GM23338 (cell line): ENCODE data around the gene PRAC2. TPM values are rescaled to one million over a fixed set of nuclear protein-coding genes. Genes with fewer than 3 reads are reported as not detected.

Experiments used
- ATAC-seq: fragments of 200-7000 bp; cut with Tn5 transposase; 3 replicates; pipeline ENCODE4 v1.9.1; 2020
- DNase-seq: peaks from one replicate; pipeline ENCODE4 v3.0.0-alpha.2; 2015; ENCODE audit warnings: low spot score
- H2AFZ ChIP-seq: fragments of 200-600 bp; sonication (generic); 2 replicates; pipeline ENCODE4 v1.8.0; 2016; ENCODE audit warnings: antibody characterized with exemption, mild to moderate bottlenecking, moderate library complexity
- H3F3A ChIP-seq: fragments of 200-600 bp; sonication (generic); replicated peaks from 2 replicates; pipeline ENCODE4 v1.8.0; 2017; ENCODE audit warnings: antibody characterized with exemption, mixed run types, low read depth
- H3K27ac ChIP-seq: fragments of 200-600 bp; sonication (generic); 2 replicates; pipeline ENCODE4 v1.6.1; 2016; ENCODE audit warnings: low read depth
- H3K27me3 ChIP-seq: fragments of 200-600 bp; sonication (generic); 2 replicates; pipeline ENCODE4 v1.8.0; 2016; ENCODE audit warnings: mild to moderate bottlenecking, mixed run types, moderate library complexity; ENCODE audit not compliant: insufficient read depth
- H3K36me3 ChIP-seq: fragments of 200-600 bp; sonication (generic); 2 replicates; pipeline ENCODE4 v1.8.0; 2016; ENCODE audit warnings: mild to moderate bottlenecking; ENCODE audit not compliant: insufficient read depth
- H3K4me1 ChIP-seq: fragments of 200-600 bp; sonication (generic); 2 replicates; pipeline ENCODE4 v1.8.0; 2016; ENCODE audit warnings: mild to moderate bottlenecking, moderate library complexity; ENCODE audit not compliant: insufficient read depth
- H3K4me2 ChIP-seq: fragments of 200-600 bp; sonication (generic); 2 replicates; pipeline ENCODE4 v1.7.1; 2017; ENCODE audit warnings: mixed run types
- H3K4me3 ChIP-seq: fragments of 200-600 bp; sonication (generic); 2 replicates; pipeline ENCODE4 v1.6.1; 2016; ENCODE audit warnings: mixed run types
- H3K79me2 ChIP-seq: fragments of 200-600 bp; sonication (generic); replicated peaks from 2 replicates; pipeline ENCODE4 v1.8.0; 2017; ENCODE audit warnings: mild to moderate bottlenecking; ENCODE audit not compliant: insufficient read depth
- H3K9me2 ChIP-seq: fragments of 200-600 bp; sonication (generic); 2 replicates; pipeline ENCODE4 v1.8.0; 2017; ENCODE audit not compliant: insufficient read depth
- H4K20me1 ChIP-seq: fragments of 200-600 bp; sonication (generic); replicated peaks from 2 replicates; pipeline ENCODE4 v1.8.0; 2017; ENCODE audit warnings: mild to moderate bottlenecking; ENCODE audit not compliant: insufficient read depth
- H3K27ac Mint-ChIP-seq: 2 replicates; pipeline ENCODE4 v1.8.0; 2020; ENCODE audit warnings: inconsistent platforms, mild to moderate bottlenecking, moderate library complexity, mixed read lengths
- H3K27me3 Mint-ChIP-seq: 3 replicates; pipeline ENCODE4 v1.8.0; 2022; ENCODE audit warnings: low read depth, mild to moderate bottlenecking, moderate library complexity, mixed read lengths, inconsistent platforms; ENCODE audit not compliant: insufficient read depth, poor library complexity
- H3K36me3 Mint-ChIP-seq: 3 replicates; pipeline ENCODE4 v1.8.0; 2021; ENCODE audit warnings: low read depth, mild to moderate bottlenecking, inconsistent platforms, moderate library complexity, mixed read lengths
- H3K4me1 Mint-ChIP-seq: 3 replicates; pipeline ENCODE4 v1.8.0; 2020; ENCODE audit warnings: mild to moderate bottlenecking, inconsistent platforms, mixed read lengths
- H3K4me3 Mint-ChIP-seq: 3 replicates; pipeline ENCODE4 v1.8.0; 2021; ENCODE audit warnings: moderate library complexity, mild to moderate bottlenecking, inconsistent platforms, mixed read lengths
- H3K9me3 Mint-ChIP-seq: 3 replicates; pipeline ENCODE4 v1.8.0; 2020; ENCODE audit warnings: moderate library complexity, mild to moderate bottlenecking, inconsistent platforms, mixed read lengths
- CREB1 ChIP-seq: fragments of 250-450 bp; sonication (Bioruptor Pico); IDR thresholded peaks from 2 replicates; pipeline ENCODE4 v1.5.0; 2020; ENCODE audit warnings: low read depth, mild to moderate bottlenecking, moderate library complexity
- EZH2 ChIP-seq: fragments of 200-600 bp; sonication (generic); IDR thresholded peaks from one replicate; pipeline ENCODE4 v1.8.0; 2017; ENCODE audit warnings: antibody characterized with exemption, mild to moderate bottlenecking, low read depth; ENCODE audit not compliant: unreplicated experiment
- EZH2phosphoT487 ChIP-seq: fragments of 200-600 bp; sonication (generic); IDR thresholded peaks from one replicate; pipeline ENCODE4 v1.8.1; 2018; ENCODE audit warnings: antibody characterized with exemption; ENCODE audit not compliant: unreplicated experiment
- JUNB ChIP-seq: IDR thresholded peaks from one replicate; pipeline ENCODE4 v1.6.1; 2016; ENCODE audit warnings: antibody characterized with exemption; ENCODE audit not compliant: unreplicated experiment
- NANOG ChIP-seq: IDR thresholded peaks from 2 replicates; pipeline ENCODE4 v1.6.1; 2016; ENCODE audit warnings: antibody characterized with exemption, borderline replicate concordance
- POLR2AphosphoS5 ChIP-seq: IDR thresholded peaks from 2 replicates; pipeline ENCODE4 v1.6.1; 2016; ENCODE audit warnings: antibody characterized with exemption, low read depth
- STAT1 ChIP-seq: IDR thresholded peaks from one replicate; pipeline ENCODE4 v1.6.1; 2016; ENCODE audit warnings: antibody characterized with exemption; ENCODE audit not compliant: unreplicated experiment
- ZNF114 ChIP-seq: fragments of 250-450 bp; sonication (Bioruptor Pico); IDR thresholded peaks from 2 replicates; pipeline ENCODE4 v1.5.0; 2020; ENCODE audit warnings: mild to moderate bottlenecking, moderate library complexity
- ZNF331 ChIP-seq: fragments of 250-450 bp; sonication (Bioruptor Pico); IDR thresholded peaks from 2 replicates; pipeline ENCODE4 v1.5.0; 2020; ENCODE audit warnings: low read depth, mild to moderate bottlenecking, moderate library complexity
- polyA plus RNA-seq: library from polyadenylated mRNA; unstranded; fragments of >200 nt; fragmentation: Nextera tagmentation; extraction: Ambion mirVana; gene quantifications from 2 replicates; pipeline ENCODE4 v1.2.1, GENCODE V29; 2016
- total RNA-seq: library from RNA; depleted of rRNA; stranded (reverse); fragments of >200 nt; shearing (Covaris generic); gene quantifications from 2 replicates; pipeline ENCODE4 v1.2.3, GENCODE V29; 2014
- TF ChIP-seq, protein P1 (sequence below), 2 experiments: fragments of 200-600 bp in 1 of 2; sonication (generic) in 1 of 2; conservative IDR thresholded peaks; 2 replicates each; pipeline versions ENCODE4 v1.5.1 to v1.6.1; 2016 to 2017; ENCODE audit warnings: antibody characterized with exemption in 2 of 2, low read depth in 2 of 2, mild to moderate bottlenecking in 2 of 2, moderate library complexity in 1 of 2
- TF ChIP-seq, protein P2 (sequence below): IDR thresholded peaks from 2 replicates; pipeline ENCODE4 v1.6.1; 2016; ENCODE audit warnings: antibody characterized with exemption
- TF ChIP-seq, protein P3 (sequence below): IDR thresholded peaks from one replicate; pipeline ENCODE4 v1.6.1; 2018; ENCODE audit warnings: antibody characterized with exemption; ENCODE audit not compliant: unreplicated experiment
- TF ChIP-seq, protein P4 (sequence below): fragments of 250-450 bp; sonication (Bioruptor Pico); IDR thresholded peaks from 2 replicates; pipeline ENCODE4 v1.5.0; 2020; ENCODE audit warnings: mild to moderate bottlenecking, moderate library complexity

The PRAC2 gene
- total and polyA plus RNA-seq, 2 experiments from 2014 or later, result not detected

DNA sequence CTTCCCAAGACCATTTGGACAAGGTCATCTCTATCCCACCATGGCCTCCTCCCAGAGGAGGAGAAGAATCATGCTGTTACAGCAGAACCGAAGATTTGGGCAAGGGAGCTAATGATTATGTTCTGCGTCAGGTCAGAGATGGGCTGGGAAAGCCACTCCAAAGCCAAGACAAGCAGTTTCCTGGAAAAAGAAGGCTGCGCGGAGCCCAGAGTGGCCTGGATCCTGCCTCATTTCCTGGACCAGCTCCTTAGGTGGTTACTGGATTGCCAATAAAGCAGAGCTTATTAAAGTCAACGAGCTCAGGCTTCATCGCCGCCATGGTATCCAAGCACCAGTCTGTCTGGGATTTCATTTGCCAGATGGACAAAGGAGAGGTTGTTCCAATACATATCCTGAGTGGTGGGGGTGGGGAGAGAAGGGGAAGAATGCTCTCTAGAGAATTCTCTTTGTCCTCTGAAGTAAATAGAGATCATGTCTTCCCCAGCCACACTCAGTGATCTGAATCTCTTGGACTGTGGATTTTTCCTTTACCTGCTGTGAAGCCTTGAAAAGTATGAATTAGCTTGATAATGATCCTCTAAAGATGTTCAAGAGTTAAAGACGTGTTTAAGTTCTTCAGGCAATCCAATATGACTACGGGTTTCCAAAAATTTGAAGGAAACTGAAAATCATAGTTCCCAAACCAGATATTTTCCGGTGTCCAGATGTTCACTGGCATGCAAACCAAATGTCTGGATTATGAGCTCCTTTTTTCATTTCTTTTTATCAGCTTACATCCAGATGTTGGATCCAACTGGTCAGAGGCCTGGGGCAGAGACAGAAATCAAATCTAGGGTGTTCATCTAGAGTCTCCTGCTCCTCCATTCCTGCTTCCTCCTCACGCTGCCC lies 18.4 kb upstream of the PRAC2 start:
- Mint-ChIP-seq H3K9me3 (no peaks in the 10 kb centered on the region), H3K27ac (no peak overlapping the region), H3K27me3 (peaks cover 14% of the 10 kb centered on the region), H3K4me1 (peaks cover 1% of the 10 kb centered on the region; the same call in 1 of the 3 replicates), H3K36me3 (no peaks in the 10 kb centered on the region), H3K4me3 (no peak overlapping the region)
- Histone ChIP-seq H2AFZ (peak overlapping the region; percentile 24; the same call in 1 of the 2 replicates), H3K4me3 (no peak overlapping the region), H3K27ac (no peak overlapping the region), H3K36me3 (no peaks in the 10 kb centered on the region), H3F3A (no peaks in the 10 kb centered on the region), H3K79me2 (no peaks in the 10 kb centered on the region), H3K4me1 (no peaks in the 10 kb centered on the region; the same call in 1 of the 2 replicates), H3K4me2 (no peak overlapping the region), H3K27me3 (peaks cover 47% of the 10 kb centered on the region), H3K9me2 (no peaks in the 10 kb centered on the region), H4K20me1 (no peaks in the 10 kb centered on the region; the same call in 1 of the 2 replicates)
- TF ChIP-seq STAT1, result no peak
- TF ChIP-seq, protein P1, sequence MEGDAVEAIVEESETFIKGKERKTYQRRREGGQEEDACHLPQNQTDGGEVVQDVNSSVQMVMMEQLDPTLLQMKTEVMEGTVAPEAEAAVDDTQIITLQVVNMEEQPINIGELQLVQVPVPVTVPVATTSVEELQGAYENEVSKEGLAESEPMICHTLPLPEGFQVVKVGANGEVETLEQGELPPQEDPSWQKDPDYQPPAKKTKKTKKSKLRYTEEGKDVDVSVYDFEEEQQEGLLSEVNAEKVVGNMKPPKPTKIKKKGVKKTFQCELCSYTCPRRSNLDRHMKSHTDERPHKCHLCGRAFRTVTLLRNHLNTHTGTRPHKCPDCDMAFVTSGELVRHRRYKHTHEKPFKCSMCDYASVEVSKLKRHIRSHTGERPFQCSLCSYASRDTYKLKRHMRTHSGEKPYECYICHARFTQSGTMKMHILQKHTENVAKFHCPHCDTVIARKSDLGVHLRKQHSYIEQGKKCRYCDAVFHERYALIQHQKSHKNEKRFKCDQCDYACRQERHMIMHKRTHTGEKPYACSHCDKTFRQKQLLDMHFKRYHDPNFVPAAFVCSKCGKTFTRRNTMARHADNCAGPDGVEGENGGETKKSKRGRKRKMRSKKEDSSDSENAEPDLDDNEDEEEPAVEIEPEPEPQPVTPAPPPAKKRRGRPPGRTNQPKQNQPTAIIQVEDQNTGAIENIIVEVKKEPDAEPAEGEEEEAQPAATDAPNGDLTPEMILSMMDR (conservative IDR thresholded peaks at IDR 0.05; ENCODE audit: low read depth in 2 of 2), result no peak
- no peak for TF ChIP-seq ZNF114 (CRISPR knock-in tag)
- no peak for TF ChIP-seq CREB1
- TF ChIP-seq, protein P2, sequence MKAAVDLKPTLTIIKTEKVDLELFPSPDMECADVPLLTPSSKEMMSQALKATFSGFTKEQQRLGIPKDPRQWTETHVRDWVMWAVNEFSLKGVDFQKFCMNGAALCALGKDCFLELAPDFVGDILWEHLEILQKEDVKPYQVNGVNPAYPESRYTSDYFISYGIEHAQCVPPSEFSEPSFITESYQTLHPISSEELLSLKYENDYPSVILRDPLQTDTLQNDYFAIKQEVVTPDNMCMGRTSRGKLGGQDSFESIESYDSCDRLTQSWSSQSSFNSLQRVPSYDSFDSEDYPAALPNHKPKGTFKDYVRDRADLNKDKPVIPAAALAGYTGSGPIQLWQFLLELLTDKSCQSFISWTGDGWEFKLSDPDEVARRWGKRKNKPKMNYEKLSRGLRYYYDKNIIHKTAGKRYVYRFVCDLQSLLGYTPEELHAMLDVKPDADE, result no peak
- TF ChIP-seq, protein P3, sequence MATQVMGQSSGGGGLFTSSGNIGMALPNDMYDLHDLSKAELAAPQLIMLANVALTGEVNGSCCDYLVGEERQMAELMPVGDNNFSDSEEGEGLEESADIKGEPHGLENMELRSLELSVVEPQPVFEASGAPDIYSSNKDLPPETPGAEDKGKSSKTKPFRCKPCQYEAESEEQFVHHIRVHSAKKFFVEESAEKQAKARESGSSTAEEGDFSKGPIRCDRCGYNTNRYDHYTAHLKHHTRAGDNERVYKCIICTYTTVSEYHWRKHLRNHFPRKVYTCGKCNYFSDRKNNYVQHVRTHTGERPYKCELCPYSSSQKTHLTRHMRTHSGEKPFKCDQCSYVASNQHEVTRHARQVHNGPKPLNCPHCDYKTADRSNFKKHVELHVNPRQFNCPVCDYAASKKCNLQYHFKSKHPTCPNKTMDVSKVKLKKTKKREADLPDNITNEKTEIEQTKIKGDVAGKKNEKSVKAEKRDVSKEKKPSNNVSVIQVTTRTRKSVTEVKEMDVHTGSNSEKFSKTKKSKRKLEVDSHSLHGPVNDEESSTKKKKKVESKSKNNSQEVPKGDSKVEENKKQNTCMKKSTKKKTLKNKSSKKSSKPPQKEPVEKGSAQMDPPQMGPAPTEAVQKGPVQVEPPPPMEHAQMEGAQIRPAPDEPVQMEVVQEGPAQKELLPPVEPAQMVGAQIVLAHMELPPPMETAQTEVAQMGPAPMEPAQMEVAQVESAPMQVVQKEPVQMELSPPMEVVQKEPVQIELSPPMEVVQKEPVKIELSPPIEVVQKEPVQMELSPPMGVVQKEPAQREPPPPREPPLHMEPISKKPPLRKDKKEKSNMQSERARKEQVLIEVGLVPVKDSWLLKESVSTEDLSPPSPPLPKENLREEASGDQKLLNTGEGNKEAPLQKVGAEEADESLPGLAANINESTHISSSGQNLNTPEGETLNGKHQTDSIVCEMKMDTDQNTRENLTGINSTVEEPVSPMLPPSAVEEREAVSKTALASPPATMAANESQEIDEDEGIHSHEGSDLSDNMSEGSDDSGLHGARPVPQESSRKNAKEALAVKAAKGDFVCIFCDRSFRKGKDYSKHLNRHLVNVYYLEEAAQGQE, result no peak
- TF ChIP-seq, protein P4, sequence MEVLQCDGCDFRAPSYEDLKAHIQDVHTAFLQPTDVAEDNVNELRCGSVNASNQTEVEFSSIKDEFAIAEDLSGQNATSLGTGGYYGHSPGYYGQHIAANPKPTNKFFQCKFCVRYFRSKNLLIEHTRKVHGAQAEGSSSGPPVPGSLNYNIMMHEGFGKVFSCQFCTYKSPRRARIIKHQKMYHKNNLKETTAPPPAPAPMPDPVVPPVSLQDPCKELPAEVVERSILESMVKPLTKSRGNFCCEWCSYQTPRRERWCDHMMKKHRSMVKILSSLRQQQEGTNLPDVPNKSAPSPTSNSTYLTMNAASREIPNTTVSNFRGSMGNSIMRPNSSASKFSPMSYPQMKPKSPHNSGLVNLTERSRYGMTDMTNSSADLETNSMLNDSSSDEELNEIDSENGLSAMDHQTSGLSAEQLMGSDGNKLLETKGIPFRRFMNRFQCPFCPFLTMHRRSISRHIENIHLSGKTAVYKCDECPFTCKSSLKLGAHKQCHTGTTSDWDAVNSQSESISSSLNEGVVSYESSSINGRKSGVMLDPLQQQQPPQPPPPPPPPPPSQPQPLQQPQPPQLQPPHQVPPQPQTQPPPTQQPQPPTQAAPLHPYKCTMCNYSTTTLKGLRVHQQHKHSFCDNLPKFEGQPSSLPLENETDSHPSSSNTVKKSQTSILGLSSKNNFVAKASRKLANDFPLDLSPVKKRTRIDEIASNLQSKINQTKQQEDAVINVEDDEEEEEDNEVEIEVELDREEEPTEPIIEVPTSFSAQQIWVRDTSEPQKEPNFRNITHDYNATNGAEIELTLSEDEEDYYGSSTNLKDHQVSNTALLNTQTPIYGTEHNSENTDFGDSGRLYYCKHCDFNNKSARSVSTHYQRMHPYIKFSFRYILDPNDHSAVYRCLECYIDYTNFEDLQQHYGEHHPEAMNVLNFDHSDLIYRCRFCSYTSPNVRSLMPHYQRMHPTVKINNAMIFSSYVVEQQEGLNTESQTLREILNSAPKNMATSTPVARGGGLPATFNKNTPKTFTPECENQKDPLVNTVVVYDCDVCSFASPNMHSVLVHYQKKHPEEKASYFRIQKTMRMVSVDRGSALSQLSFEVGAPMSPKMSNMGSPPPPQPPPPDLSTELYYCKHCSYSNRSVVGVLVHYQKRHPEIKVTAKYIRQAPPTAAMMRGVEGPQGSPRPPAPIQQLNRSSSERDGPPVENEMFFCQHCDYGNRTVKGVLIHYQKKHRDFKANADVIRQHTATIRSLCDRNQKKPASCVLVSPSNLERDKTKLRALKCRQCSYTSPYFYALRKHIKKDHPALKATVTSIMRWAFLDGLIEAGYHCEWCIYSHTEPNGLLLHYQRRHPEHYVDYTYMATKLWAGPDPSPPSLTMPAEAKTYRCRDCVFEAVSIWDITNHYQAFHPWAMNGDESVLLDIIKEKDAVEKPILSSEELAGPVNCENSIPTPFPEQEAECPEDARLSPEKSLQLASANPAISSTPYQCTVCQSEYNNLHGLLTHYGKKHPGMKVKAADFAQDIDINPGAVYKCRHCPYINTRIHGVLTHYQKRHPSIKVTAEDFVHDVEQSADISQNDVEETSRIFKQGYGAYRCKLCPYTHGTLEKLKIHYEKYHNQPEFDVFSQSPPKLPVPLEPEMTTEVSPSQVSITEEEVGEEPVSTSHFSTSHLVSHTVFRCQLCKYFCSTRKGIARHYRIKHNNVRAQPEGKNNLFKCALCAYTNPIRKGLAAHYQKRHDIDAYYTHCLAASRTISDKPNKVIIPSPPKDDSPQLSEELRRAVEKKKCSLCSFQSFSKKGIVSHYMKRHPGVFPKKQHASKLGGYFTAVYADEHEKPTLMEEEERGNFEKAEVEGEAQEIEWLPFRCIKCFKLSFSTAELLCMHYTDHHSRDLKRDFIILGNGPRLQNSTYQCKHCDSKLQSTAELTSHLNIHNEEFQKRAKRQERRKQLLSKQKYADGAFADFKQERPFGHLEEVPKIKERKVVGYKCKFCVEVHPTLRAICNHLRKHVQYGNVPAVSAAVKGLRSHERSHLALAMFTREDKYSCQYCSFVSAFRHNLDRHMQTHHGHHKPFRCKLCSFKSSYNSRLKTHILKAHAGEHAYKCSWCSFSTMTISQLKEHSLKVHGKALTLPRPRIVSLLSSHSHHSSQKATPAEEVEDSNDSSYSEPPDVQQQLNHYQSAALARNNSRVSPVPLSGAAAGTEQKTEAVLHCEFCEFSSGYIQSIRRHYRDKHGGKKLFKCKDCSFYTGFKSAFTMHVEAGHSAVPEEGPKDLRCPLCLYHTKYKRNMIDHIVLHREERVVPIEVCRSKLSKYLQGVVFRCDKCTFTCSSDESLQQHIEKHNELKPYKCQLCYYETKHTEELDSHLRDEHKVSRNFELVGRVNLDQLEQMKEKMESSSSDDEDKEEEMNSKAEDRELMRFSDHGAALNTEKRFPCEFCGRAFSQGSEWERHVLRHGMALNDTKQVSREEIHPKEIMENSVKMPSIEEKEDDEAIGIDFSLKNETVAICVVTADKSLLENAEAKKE (CRISPR knock-in tag), result no peak
- no peak for TF ChIP-seq EZH2
- TF ChIP-seq JUNB, result no peak
- no peak for TF ChIP-seq EZH2phosphoT487
- TF ChIP-seq NANOG, result no peak
- no peak for TF ChIP-seq ZNF331 (CRISPR knock-in tag)
- no peak for TF ChIP-seq POLR2AphosphoS5
- DNase-seq, result no peak
- ATAC-seq, result no peak
